ENCODE measurements around the gene NAXE.
"Not testable (repeated sequence)": the region's sequence is repeated elsewhere in the genome, so short reads cannot be mapped to it uniquely, and the experiment has no call there.

The NAXE gene

DNA sequence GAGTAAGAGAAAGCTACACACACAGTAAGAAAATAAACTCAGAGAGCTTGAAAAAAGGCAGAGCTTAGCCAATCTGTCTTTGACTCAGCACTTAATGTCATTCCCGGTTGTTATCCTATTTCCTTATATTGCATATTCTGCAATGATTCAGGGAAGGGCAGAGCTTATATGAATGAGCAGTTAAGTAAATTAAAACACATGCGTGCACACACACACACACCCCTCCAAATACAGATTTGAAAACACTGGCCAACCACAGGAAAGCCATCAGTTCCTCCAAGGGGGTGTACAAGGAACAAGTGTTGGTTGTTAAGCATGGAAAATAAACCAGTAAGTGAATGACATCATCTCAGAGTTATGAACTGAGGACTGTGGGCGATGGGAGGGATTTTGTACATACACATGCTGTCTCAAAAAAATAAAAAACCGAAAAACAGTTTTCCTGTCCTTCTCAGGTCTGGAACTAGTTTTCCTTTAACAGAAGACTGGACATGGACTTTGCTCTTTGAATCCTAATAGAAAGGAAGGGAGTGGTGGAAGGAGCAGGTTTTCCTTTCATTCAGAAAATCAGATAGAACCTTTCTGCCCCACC lies 20.2 kb upstream of the NAXE start:
- no peak for DNase-seq

- DNase-seq, result peak; percentile 57
These were observed 19.5 kb upstream of the NAXE start, which contains the start of gene IQGAP3 for GRCh38 chr1:156571919-156572662. Gene IQGAP3 (minus strand): TSS chr1:156572565. CDS start chr1:156572529, 36 bp downstream.

DNA sequence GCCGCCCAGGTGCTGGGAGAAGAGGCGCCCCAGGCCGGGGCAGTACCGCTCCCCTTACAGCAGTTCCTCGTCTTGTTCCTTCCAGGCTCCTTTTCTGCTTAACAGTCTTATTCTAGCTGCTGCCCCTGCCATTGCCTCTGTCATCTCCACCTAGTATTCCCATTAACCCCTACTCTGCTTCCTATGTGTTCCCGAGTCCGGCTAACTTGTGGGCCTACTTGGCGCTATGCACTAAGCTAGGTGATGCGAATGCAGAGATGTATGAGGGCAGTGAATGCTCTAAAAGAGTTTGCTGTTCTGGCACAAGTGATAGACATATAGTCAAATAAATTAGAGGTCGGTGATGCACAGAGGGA lies 18.9 kb upstream of the NAXE start:
- DNase-seq, result no peak

DNA sequence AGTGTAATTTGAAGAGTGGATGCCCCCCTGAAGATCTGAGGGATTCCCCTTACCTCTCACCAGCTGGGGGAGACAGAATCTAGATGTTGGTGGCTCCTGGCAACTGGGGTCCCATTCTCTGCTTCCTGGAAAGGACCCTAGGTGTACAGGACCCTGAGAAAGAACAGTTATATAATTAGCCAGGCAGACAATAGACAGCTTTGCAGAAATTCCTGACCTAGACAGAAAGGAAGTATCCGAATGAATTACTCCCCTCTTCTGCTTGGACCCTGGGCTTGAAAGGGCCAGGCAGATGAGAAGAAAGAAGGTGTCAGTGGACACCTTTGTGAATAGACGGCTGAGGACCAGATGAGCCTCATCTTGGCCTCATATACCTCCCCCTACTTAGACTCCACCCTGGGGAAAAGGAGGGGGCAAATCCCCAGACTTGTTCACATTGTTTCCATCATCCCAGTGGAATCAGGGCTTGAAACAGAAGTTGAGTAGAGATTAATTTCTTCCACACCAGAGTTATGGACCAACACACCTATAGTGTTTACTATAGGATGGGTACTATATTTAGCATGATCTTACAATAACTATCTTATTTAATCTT lies 17.4 kb upstream of the NAXE start:
- DNase-seq, result no peak

DNA sequence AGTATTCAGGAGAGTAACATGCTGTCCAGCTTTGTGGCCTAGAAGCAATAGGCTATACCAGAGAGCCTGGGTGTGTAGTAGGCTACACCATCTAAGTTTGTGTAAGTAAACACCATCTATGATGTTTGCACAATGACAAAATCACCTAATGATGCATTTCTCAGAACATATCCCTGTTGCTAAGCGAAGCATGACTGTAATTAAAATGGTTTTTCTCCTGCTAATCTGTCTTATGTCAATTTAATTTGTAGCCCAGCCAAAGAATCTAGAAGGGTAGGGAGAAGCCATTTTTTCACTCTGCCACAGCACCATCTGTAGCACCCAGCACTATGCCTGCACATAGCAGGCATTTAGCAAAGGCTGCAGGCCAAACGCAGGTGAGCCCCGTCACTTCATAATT lies 14.0 kb upstream of the NAXE start:
- DNase-seq, result no peak

DNA sequence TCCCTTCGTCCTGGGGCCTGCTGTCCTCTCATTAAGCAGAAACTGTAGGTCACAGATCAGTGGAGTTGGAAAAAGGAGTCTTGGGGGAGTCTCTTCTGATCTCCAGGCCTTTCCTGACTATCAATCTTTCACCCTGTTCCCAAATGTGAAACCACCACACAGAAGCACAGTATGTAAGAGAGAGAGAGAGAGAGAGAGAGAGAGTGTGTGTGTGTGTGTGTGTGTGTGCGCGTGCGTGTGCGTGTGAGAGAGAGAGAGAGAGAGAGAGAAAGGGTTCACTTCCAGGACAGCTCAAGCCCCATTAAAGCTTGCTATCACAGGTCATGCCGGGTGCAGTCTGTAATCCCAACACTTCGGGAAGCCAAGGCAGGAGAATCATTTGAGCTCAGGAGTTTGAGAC lies 13.5 kb upstream of the NAXE start:
- no peak for DNase-seq

DNA sequence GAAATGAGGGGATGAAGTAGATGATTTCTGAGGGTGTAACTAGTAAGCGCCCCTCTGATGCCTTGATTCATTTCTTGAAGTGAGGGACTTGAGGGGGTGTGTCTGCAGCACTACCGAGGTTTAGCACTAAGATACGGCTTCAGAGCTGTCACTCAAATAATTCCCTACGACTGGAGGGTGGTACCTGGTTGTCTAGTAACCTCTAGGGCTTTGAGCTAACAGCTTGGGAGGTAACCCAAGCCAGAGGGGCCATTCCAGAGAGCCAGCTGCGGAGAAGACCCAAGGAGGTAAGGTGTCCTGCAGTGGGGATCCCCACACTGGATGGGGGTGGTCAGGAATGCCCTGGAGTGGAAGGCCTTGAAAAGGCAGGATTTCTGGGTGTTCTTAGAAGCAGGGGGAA lies 12.1 kb upstream of the NAXE start, which contains the start of gene TTC24:
Gene TTC24, plus strand, starts transcription at position 252 of the 400 bp plus-strand sequence. CDS start 1,642 bp downstream, outside the sequence.
- no peak for DNase-seq

- DNase-seq, result no peak
These were observed 9.8 kb upstream of the NAXE start for GRCh38 chr1:156581661-156582387.

DNA sequence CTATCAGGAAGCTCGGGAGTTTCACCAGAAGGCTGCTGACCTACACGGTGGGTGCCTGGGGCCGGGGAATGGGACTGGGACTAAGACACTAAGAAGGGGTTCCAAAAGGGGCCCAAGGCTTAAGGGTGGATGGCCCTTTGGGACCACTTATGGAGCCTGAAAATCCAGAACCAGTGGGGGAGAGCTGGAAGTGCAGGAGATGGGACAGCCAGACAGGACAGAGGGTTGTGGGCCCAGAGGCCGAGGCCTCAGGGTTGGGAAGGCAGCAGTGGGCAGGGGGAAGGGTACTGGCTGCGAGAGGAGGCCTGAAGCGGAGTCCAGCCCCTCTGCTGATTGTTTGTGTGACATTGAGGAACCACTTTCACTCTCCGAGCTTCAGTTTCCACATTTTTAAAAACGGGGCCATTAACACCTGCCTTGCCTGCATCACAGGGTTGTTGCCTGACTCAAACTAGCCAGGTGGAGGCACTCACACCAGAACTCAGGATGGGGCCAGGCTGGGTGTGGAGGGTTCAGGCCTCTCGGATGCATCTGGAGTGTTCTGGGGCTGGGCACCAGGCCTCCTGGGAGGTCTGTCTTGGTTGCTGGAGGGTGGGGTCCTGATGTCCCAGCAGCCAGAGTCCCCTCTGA lies 9.1 kb upstream of the NAXE start:
- DNase-seq, result no peak

GRCh38 chr1:156583821-156584622 lies 7.6 kb upstream of the NAXE start:
- DNase-seq, result peak; percentile 69

GRCh38 chr1:156584813-156585212 lies 6.8 kb upstream of the NAXE start:
- DNase-seq, result no peak

DNA sequence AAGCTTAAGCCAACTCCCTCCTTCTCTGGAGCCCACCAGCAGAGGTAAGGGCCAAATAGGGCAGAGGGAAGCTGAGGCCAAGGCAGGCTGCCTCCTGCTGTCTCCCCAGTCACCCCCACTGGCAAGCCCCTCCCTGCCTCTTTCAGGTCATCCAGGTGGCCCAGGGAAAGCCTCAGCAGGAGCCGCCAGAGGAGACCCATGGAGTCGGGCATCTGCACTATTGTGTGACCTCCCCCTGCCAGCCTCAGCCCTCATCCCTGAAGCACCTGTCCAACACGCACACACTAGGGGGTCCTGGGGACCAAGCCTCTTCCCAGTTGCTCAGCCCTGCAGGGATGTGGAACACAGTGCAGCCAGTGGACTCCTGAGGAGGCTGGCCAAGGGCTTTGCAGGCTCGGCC lies 5.3 kb upstream of the NAXE start:
- no peak for DNase-seq

GRCh38 chr1:156586892-156587477 lies 4.6 kb upstream of the NAXE start:
- DNase-seq, result no peak

DNA sequence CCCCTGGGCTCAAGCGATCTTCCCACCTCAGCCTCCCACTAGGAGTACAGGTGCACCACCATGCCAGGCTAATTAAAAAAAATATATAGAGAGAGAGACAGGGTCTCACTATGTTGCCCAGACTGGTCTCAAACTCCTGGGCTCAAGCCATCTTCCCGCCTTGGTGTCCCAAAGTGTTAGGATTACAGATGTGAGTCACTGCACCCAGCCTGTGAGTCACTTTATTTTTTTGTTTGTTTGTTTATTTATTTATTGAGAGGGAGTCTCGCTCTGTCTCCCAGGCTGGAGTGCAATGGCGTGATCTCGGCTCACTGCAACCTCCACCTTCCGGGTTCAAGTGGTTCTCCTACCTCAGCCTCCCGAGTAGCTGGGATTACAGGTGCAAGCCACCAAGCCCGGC lies 3.6 kb upstream of the NAXE start:
- not testable (repeated sequence) for DNase-seq

DNA sequence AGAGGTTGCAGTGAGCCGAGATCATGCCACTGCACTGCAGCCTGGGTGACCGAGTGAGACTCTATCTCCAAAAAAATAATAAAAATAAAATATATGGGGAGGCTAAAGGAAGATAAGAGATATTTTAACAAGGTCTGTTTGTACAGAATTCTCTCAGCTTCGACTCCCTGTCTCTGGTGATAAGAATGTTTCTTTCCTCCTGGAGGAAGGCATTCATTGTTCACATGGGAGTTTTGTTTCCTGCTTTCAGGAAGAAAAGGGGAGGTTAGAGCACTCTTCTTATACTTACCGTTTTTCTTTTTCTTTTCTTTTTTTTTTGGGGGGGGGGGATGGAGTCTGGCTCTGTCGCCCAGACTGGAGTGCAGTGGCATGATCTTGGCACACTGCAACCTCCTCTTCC lies 2.0 kb upstream of the NAXE start:
- no peak for DNase-seq

- DNase-seq, result no peak
These were observed 1.0 kb upstream of the NAXE start for GRCh38 chr1:156590326-156591180.

DNA sequence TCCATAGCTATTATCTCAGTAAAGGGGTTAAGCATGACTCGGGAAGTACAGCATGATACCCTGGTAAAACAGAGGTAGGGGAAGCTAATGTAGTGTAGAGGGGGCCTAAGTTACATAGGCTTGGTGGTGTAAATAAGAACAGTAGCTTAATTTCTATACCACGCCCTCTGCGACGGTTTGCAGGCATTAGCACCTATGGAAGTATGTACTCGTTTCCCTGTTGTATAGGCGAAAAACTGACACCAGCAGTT lies 470 bp upstream of the NAXE start:
- no peak for DNase-seq

DNA sequence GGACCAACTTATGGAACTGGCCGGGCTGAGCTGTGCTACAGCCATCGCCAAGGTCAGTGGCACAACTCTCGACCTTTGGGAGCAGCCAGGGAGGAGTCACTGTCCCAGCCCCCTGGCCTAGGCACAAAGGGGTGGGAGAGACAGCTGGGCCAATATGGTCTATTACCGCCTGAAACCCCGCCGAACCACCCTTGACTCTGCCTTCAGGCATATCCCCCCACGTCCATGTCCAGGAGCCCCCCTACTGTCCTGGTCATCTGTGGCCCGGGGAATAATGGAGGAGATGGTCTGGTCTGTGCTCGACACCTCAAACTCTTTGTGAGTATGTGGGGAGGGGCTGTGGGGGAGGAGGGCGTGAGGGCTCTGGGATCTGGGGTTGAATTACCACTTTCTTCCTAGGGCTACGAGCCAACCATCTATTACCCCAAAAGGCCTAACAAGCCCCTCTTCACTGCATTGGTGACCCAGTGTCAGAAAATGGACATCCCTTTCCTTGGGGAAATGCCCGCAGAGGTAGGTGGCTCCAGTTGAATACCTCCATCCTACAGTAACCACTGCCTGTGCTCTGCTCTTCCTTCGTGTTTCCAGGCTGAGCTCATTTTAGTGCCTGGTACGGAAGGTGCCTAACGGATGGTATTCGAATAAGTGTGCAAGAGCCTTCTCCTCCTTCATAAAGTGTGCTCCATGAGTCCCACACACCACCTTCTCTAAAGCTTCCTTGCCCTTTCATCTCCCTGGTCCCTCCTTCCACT lies 758 bp downstream of the NAXE start:
- no peak for DNase-seq

- DNase-seq, result no peak
These were observed 1.5 kb downstream of the NAXE start for GRCh38 chr1:156592910-156593660.

DNA sequence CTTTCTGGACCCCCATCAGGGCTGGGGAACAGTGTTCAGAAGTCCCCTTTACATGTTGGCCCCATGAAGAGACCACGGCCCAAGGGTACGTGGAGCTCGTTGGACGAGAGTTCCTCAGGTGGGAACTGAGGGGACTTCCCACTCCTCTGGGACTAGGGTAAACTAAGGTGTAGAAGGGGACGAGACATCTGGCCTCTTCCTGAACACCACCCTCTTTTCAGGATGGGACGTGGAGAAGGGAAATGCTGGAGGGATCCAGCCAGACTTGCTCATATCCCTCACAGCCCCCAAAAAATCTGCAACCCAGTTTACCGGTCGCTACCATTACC lies 2.0 kb downstream of the NAXE start:
- DNase-seq, result no peak
